SIG-M5 treated with dmso at 0.1 percent for 504 hours (cell line): ENCODE data around the gene SHC2.
"Not testable (repeated sequence)": the region's sequence is repeated elsewhere in the genome, so short reads cannot be mapped to it uniquely, and the experiment has no call there.

Experiments
- DNase-seq: peaks from one replicate; lab custom pipeline; 2025; ENCODE audit not compliant: unreplicated experiment; lab: John Stamatoyannopoulos, UW

The SHC2 gene

DNA sequence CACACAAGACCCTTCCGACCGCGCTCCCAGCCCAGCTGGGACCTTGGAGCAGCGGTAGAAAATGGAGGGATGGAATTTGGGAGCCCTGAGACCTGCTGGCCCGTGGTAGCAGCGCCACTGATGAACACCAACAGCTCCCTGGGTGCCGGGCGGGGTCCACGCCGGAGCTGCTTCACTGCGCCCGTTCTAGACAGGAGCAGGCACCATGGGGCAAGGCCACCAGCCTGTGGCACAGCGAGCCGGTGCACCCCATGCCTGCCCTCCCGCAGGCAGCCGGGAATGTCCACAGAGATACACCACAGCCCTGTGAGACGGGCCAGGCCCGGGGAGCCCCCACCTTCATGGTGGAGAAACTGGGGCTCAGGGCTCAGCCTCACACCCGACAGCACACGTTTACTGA is 9.9 kb upstream of the SHC2 start:
- no peak for DNase-seq

DNA sequence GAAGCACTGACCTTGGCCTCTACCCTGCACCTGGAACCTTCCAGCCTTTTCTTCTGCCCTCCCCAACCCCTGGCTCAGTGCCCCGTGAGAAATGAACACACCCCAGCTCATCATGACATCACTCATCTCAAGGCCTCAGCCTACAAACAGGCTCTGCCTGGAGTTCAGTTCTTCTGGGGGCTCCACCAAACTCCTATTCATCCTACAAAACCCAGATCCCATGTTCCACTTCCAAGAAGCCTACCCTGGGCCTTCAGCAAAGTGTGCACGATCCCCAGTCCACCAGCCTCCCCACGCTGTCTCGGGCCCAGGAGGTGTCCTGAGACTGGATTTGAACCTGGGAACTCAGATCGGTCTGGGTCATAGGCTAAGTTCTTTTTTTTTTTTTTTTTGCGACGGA is 9.0 kb upstream of the SHC2 start:
- DNase-seq, result no peak

DNA sequence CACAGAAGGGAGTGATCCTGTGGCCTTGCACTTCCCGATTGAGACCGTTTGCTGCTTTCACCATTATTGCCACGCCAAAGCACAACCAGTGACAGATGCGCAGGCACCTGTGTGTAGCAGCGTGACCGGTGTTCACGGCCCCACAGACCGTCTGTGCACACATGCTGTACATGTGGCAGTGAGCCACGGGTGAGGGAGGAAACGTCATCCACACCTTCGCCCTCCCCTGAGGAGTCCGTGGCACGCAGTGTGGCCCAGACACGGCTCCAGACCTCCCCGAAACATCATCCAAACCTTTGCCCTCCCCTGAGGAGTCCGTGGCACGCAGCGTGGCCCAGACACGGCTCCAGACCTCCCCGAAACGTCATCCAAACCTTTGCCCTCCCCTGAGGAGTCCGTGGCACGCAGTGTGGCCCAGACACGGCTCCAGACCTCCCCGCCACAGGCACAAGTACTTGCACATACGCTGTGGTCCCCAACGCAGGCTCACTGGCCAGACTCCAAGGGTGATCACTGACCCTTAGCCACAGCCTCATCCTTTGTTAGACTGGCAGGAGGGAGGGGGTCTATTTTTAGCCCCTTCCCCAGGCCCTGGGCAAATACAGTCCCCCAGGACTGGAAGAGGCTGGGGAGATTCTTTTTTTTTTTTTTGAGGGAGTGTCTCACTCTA is 7.9 kb upstream of the SHC2 start:
- DNase-seq, result no peak

DNA sequence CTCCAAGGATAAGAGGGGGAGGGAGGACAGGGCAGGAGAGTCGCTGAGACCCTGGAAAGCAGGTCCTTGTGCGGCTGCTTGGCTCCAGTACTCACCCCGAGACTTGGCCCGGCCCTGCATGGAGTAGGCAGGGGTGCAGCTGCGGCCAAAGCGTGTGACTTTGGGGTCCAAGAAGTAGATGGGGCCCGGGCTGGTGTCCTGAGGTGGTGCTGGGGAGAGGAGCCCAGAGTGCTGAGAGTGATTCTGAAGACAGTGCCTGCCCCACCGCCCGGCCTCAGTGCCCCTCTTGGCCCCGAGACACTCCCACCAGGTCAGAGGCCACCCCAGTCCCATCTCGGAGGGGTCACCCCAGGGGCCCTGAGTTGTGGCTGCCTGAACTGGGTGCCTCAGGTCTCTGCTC is 6.7 kb upstream of the SHC2 start:
- DNase-seq, result no peak

DNA sequence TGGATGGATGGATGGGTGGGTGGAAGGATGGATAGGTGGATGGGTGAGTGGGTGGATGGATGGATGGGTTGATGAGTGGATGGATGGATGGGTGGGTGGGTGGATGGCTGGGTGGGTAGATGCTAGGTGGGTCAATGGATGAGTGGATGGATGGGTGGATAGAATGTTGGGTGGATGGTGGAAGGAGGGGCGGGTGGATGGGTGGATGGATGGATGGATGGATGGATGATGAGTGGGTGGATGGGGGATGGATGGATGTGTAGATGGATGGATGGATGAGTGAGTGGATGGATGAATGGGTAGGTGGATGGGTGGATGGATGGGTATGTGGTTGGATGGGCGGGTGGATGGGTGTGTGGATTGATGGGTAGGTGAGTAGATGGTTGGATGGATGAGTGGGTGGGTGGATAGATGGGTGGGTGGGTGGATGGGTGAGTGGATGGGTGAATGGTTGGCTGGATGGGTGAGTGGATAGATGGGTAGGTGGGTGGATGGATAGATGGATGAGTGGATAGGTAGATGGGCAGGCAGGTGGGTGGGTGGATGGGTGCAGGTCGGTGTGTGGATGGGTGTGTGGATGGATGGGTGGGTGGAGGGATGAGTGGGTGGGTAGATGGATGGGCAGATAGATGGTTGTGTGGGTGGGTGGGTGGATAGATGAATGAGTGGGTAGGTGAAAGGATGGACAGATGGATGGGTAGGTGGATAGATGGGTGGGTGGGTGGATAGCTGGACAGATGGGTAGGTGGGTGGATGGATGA is 4.4 kb upstream of the SHC2 start:
- no peak for DNase-seq

DNA sequence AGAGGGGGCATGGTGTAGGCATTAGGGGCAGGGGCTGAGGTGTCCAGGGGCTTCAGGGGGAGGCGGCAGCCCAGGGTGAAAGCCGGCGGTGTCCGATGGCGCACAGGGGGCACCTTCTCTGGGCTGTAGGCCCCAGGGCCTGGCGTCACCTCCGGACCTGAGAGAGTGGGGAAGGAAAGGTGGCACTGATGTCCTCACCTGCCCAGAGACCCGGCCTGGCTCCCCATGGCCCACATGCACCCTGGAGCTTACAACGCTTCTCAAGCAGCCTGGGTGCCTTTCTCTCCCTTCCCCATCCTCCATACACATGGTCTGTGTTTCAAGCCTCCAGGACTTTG is 3.3 kb upstream of the SHC2 start:
- DNase-seq, result no peak

DNA sequence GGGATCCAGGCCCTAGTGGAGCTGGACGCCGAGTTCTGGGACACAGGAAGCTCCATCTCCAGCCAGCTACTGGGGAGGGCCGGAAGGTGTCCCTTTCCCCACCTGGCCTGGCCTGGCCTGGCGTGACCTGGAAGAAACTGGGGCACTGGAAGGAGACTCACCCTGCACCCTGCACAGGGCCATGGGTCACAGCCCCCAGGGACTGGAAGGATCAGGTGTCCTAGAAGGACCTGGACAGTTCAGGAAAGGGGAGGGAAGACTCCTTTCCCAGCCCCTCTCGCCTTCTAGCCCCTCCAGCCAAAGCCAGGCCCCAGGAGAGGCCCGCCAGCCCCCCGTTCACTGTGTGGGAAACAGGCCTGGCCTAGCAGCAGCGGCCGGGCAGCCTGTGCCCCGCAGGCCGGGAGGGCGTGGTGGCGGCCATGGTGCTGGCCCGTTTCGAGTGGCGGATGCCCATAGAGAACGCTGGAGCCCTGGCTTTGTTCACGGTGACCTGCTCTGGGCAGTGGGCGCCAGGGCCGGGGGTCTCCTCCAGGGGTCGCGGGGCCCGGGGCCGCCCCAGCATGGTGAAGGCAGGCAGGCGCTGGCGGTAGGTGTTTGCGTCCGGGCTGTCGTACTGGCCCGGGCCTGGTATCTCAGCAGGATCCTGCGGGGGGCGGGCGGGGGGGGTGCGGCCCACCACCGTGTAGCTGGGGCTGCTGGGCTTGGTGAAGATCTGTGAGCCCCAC is 2.8 kb upstream of the SHC2 start:
- DNase-seq, result no peak

DNA sequence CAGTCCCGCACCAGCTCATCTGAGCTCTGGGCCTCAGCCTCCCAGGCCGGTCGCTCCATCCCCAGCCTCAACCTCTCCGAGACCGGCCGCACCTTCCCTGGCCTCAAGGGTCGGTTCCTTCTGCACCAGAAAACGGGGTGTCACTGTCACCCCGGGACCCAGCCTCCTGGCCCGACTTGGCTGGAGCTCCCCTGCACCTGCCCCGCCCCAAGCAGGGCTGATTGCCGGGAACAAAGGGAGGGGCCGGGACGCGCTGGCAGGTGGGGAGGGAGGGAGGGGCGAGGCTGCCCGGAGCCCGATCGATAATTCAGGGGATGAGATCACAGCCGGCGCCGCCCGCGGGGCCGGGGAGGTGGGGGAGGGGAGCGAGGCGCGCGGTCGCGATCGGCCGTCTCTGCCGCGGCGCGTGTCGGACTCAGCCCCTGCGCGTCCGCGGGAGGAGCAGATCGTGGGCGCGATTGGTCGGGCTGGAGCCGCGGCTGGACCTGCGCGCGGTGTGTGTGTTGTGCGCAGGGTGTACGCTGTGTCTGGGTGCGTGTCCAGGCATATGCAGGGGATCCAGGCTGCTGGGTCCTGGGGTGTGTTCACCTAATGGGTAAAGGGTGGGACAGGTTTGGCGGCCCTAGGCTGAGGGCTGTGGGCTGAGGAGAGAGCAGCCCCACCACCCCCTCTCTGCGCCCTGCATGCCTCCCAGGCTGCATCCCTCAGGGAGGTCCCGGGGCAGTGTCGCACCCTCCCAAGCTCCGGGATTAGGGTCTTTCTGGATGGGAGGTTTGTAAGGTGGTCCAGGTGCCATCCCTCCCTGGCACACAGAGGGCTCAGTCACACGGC is 1.1 kb upstream of the SHC2 start:
- no peak for DNase-seq

DNA sequence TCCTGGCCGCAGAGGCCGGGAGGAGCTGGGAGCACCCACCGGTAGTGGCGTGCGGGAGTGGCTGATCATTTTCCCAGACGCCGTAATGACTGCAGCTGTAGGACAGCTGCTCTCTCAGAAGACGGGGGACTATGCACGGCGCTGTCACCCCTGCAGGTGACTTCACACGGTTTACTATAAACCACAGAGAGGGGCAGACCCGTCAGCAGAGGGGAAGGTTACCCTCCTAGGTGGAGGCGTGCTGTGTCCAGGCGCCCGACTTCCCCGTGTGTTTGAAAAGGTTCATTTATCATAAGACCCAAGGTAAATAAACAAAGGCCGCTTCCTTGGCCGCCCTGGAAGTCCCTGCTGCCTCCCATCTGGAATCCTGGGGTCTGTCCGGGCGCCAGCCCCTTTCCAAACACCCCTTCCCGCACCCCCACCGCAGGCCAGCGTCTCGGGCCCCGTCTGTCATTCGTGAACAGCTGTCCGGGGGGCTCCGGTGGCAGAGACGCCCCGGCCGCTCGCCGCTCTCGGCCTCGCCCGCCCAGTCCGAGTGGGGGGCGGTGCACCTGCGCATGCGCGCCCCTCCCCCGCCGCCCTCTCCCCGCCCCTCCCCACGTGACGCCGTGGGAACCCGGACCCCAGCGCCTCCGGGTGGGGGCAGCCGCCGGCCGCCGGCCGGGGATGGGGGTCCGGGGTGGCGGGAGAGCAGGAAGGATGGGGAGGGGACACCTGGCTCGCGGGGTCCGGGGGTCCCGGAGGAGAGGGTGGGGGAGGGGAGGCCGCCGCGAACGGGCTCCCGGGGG is 915 bp downstream of the SHC2 start:
- DNase-seq, result no peak

DNA sequence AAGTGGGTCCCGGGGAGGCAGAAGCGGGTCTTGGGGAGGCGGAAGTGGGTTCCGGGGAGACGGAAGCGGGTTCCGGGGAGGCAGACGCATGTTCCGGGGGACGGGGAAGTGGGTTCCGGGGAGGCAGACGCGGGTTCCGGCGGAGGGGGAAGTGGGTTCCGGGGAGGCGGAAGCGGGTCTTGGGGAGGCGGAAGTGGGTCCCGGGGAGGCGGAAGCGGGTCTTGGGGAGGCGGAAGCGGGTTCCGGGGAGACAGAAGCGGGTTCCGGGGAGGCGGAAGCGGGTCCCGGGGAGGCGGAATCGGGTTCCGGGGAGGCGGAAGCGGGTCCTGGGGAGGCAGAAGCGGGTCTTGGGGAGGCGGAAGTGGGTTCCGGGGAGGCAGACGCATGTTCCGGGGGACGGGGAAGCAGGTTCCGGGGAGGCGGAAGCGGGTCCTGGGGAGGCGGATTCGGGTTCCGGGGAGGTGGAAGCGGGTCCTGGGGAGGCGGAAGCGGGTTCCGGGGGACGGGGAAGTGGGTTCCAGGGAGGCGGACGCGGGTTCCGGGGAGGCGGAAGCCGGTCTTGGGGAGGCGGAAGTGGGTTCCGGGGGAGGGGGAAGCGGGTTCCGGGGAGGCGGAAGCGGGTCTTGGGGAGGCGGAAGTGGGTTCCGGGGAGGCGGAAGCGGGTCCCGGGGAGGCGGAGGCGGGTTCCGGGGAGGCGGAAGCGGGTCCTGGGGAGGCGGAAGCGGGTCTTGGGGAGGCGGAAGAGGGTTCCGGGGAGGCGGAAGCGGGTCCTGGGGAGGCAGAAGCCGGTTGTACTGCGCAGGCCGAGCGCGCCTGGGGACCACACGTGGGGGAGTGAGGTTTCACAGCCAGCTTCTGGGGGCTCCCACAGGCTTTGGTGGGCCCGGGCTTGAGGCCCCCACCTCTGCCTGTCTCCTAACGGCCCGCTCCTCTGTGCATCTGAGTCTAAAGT is 2.5 kb downstream of the SHC2 start:
- no peak for DNase-seq

DNA sequence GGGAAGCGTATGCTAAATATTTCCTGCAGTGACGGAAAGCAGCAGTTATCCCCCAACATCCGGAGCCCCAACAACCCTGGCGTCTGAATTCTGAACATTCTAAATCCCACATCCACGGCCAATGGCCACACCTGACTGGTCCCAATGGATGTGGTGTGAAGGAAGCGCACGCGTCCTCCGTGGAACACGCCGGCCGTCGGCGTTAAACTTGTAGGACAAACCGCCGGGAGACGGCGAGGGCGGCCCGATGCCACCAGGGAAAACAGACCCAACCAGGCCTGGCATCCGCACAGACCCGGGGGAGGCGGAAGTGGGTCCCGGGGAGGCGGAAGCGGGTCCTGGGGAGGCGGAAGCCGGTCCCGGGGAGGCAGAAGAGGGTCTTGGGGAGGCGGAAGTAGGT is 3.2 kb downstream of the SHC2 start:
- DNase-seq, result no peak

DNA sequence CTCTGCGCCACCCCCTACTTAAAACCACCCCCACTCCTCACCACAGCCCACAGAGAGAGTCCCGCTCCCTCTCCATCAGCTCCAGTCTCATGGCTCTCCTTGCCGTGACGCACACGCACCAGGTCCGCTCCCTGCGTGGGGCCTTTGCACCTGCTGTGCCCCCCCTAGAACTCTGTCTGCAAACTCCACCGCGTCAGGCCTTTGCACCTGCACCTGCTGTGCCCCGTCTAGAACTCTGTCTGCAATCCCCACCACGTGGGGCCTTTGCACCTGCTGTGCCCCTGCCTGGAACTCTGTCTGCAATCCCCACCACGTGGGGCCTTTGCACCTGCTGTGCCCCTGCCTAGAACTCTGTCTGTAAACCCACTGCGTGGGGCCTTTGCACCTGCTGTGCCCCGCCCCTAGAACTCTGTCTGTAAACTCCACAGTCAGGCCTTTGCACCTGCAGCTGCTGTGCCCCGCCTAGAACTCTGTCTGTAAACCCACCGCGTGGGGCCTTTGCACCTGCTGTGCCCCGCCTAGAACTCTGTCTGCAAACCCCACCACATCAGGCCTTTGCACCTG is 4.2 kb downstream of the SHC2 start:
- DNase-seq, result no peak

DNA sequence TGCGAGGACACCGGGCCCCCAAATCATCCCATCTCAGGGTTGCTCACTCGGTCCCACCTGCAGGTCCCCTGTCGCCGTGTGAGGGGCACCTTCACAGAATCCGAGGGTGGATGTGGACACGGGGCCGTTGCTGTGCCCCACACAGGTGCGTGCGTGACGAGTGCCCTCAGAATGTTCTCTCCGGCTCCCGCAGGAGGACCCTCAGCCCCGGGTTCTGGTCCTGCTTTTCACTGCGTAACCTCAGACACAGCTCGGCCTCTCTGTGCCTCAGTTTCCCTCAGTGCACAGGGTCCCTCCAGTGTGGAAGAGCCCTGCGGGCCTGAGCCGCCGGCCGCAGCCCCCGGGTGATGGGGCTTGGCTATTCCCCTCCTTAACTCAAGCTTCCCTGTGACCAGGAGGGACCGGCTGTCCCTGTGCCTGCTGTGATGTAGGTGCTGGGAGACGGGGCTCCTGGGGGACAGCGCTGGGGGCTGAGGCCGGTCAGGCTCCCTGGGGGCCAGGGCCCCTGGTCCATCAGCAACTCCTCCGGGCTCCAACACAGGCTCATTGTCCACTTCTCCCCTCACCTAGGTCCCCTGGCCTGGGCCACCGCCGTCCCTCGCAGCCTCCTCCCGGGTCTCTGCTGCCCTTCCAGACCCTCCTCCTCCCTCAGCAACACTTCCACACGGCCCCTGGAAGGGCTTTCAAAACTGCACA is 4.8 kb downstream of the SHC2 start:
- DNase-seq, result no peak

DNA sequence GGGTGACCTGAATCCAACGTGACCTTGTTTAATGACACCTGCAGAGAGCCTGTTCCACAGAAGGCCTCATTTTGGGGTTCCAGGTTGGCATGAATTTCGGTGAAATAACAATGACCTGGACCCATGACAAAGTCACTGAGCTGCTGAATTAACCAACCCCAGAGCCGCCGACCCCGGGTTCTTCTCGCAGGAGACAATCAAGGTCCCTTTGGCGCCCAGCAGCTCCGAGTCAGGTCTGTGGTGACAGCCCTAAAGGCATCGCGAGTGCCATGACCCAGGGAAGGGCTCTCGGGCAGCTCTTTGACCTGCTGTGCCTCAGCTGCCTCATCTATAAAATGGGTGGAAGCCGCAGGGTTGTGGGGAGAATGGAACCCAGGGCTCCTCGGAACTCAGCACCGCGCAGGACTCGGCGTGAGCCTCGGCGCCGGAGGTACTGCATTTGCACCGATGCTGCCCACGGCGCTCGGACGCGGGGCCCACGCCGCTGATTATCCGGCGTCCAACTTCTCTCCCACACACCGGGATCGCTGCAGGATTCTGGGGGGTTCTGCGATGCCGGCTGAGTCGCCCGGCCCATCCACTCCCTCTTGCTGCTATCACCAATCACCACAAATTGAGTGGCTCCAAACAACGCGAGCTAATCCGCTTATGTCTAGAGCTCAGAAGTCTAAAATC is 5.7 kb downstream of the SHC2 start:
- no peak for DNase-seq

DNA sequence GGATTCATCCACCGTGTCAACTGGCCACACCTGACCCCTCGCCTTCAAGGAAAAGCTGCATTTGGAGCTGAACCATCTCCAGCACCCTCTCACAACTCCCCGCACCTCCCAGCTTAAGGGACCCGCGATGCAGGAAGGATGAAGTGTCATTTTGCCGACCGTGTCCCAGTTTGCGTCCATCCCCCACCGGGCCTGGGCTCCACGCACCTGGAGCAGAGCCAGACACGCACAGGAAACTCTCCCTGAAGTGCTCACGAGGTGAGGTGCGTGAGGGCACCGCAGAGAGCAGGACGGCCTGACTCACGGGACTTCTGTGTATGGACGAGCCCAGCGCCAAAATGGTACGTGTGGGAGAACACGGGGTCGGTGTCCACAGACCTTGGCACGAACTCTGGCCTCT is 7.2 kb downstream of the SHC2 start:
- DNase-seq, result no peak

DNA sequence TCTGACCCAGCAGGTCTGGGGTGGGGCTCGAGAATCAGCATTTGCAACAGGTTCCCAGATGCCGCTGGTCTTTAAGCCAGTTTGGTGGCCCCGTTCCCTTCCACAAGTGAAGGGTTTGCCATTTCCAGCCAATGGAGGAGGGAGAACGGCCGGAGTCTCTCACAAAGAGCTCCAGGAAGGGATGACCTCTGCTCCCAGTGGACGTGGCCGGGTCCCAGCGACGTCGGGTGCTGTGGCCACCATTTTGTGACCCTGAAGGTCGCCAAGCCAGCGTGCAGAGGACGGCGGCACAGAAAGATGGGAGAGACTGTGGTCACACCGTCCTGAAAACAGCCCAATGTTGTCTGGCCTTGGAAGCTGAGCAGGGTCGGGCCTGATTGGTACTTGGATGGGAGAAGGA is 8.0 kb downstream of the SHC2 start:
- no peak for DNase-seq

DNA sequence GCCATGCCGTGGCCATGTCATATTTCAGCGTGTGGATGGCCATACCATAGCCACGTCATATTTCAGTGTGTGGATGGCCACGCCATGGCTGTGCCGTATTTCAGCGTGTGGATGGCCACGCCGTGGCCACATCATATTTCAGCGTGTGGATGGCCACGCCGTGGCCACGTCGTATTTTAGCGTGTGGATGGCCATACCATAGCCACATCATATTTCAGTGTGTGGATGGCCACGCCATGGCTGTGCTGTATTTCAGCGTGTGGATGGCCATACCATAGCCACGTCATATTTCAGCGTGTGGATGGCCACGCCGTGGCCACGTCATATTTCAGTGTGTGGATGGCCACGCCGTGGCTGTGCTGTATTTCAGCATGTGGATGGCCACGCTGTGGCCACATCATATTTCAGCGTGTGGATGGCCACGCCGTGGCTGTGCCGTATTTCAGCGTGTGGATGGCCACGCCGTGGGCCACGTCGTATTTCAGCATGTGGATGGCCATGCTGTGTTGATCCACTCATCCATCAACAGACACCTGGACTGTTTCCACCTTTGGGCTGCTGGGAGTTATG is 9.8 kb downstream of the SHC2 start:
- DNase-seq, result not testable (repeated sequence)

DNA sequence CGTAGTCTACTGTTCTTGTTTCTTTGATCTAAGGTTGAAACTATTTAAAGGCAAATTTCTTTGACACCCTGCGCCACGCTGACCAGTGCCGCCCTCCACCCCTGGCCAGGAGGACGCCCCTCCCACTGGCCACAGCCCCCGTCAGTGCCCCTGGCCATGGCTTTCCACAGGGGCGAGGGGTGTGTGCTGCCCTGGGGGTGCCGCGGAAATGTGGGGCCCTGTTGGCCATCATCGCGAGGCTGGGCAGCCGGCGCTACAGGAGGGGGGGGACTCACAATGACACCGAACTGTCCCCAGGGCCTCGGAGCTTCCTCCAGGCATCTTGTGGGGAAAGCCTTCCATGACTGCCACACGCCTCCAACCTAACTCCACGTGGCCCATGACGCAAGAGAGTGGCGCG is 10.9 kb downstream of the SHC2 start:
- DNase-seq, result no peak
